Measurements from ENCODE around the gene AARS2.

- TF ChIP-seq CTCF (IDR thresholded peaks at IDR 0.05) (no peak), POLR2A (IDR thresholded peaks at IDR 0.05) (no peak)
Measured at GRCh38 chr6:44311304-44311703, 1.8 kb downstream of the AARS2 start.
